Fibroblast of skin of right biceps (primary cell): ENCODE results near the gene CPT1B.

Source experiments
- DNase-seq: peaks from one replicate; pipeline ENCODE4 v3.0.0-alpha.2; 2013

CPT1B gene

GRCh38 chr22:50584106-50585096 lies 6.2 kb upstream of the CPT1B start:
- no peak for DNase-seq

GRCh38 chr22:50583294-50583861 lies 5.2 kb upstream of the CPT1B start:
- DNase-seq: peak; percentile 6

- peak; percentile 98 for DNase-seq
These were observed 4.5 kb upstream of the CPT1B start, which contains the start of gene CHKB for GRCh38 chr22:50582493-50583293. Gene CHKB, minus strand, starts transcription at chr22:50582849. Its CDS starts 68 bp downstream, at chr22:50582781.

GRCh38 chr22:50581950-50582492 lies 3.8 kb upstream of the CPT1B start:
- DNase-seq: no peak

GRCh38 chr22:50581031-50581949 lies 3.1 kb upstream of the CPT1B start:
- DNase-seq: no peak

- DNase-seq: no peak
These were observed 1.5 kb upstream of the CPT1B start for GRCh38 chr22:50579752-50580151.

- no peak for DNase-seq
These were observed 616 bp upstream of the CPT1B start for GRCh38 chr22:50578776-50579310.

GRCh38 chr22:50577697-50577986 lies 585 bp downstream of the CPT1B start:
- DNase-seq: no peak

- DNase-seq: no peak
These were observed 1.2 kb downstream of the CPT1B start for GRCh38 chr22:50576806-50577696.

- peak; percentile 46 for DNase-seq
These were observed 2.2 kb downstream of the CPT1B start for GRCh38 chr22:50576070-50576469.

GRCh38 chr22:50575426-50575941 lies 2.7 kb downstream of the CPT1B start:
- DNase-seq: no peak

GRCh38 chr22:50574383-50574755 lies 3.9 kb downstream of the CPT1B start:
- DNase-seq: no peak

GRCh38 chr22:50573491-50574382 lies 4.5 kb downstream of the CPT1B start:
- DNase-seq: no peak

- DNase-seq: no peak
These were observed 5.3 kb downstream of the CPT1B start for GRCh38 chr22:50572965-50573364.

- no peak for DNase-seq
These were observed 6.7 kb downstream of the CPT1B start for GRCh38 chr22:50571264-50572175.

- DNase-seq: no peak
These were observed 7.4 kb downstream of the CPT1B start for GRCh38 chr22:50570861-50571260.

GRCh38 chr22:50569896-50570535 lies 8.2 kb downstream of the CPT1B start:
- no peak for DNase-seq

- no peak for DNase-seq
These were observed 9.2 kb downstream of the CPT1B start for GRCh38 chr22:50569041-50569459.
